HepG2 (cell line): Measurements from ENCODE around the gene CDKN2A. TPM values are rescaled to one million over a fixed set of nuclear protein-coding genes. Genes with fewer than 3 reads are reported as not detected.

Experiments
- ATAC-seq: fragments of 200-7000 bp; cut with Tn5 transposase; 3 replicates; pipeline ENCODE4 v1.9.1; 2020; ENCODE audit warnings: mild to moderate bottlenecking, moderate library complexity
- BruUV-seq: library from RNA; stranded (reverse); fragments of 400-500 nt; replicated peaks from 2 replicates; lab custom pipeline; 2021; lab: Mats Ljungman, UMichigan
- CTCF ChIA-PET: fragments of 300-600 bp; formaldehyde crosslinking; extraction: SDS; loops from one replicate; lab custom pipeline; 2021; ENCODE audit warnings: low total read pairs, inconsistent platforms, low intra/inter-chr PET ratio; lab: Yijun Ruan, JAX
- POLR2A ChIA-PET: fragments of 350-600 bp; sonication (Branson Sonifier 250); formaldehyde crosslinking; loops from one replicate; lab custom pipeline; 2020; ENCODE audit warnings: antibody characterized with exemption, inconsistent platforms; lab: Yijun Ruan, JAX
- DNase-seq: peaks from one replicate; pipeline ENCODE4 v3.0.0-alpha.2; 2015; ENCODE audit warnings: low spot score
- FAIRE-seq: peaks from 3 replicates; lab custom pipeline; 2011; peaks lifted over from hg19 to GRCh38; lab: Jason Lieb, UNC
- H2AFZ ChIP-seq: one replicate; pipeline ENCODE4 v1.6.1; 2011; ENCODE audit warnings: low read length, inconsistent platforms
- H3K27ac ChIP-seq: fragments of 300-600 bp; 3 replicates; pipeline ENCODE4 v1.8.0; 2011; ENCODE audit warnings: mixed run types, mild to moderate bottlenecking, mixed read lengths, low read length, inconsistent platforms; ENCODE audit not compliant: insufficient read depth; ENCODE audit errors: extremely low read length
- H3K27me3 ChIP-seq, 2 experiments: fragments of 200-600 bp in 1 of 2; 2 replicates in 1 of 2; 3 replicates in 1 of 2; pipeline versions ENCODE4 v1.6.0 to v1.8.0; 2011; ENCODE audit warnings: low read length in 2 of 2, mild to moderate bottlenecking in 2 of 2, moderate library complexity in 2 of 2, inconsistent platforms in 1 of 2; ENCODE audit not compliant: insufficient read depth in 2 of 2, control insufficient read depth in 1 of 2
- H3K36me3 ChIP-seq, 2 experiments: fragments of 200-600 bp in 1 of 2; replicated peaks in 1 of 2; 2 replicates in 1 of 2; 3 replicates in 1 of 2; pipeline versions ENCODE4 v1.5.1 to v1.8.0; 2011; ENCODE audit warnings: low read length in 2 of 2, inconsistent platforms in 1 of 2; ENCODE audit not compliant: insufficient read depth in 2 of 2, control insufficient read depth in 1 of 2
- H3K4me1 ChIP-seq: 2 replicates; pipeline ENCODE4 v1.5.1; 2012; ENCODE audit warnings: low read length, inconsistent platforms; ENCODE audit not compliant: insufficient read depth
- H3K4me2 ChIP-seq: 2 replicates; pipeline ENCODE4 v1.6.0; 2011; ENCODE audit warnings: low read depth, low read length, inconsistent platforms
- H3K4me3 ChIP-seq, 3 experiments: fragments of 200-600 bp in 1 of 3; sonication (generic), shearing (Covaris generic) in 1 of 3; replicated peaks in 1 of 3; 2 replicates each; pipeline ENCODE4 v1.5.1; 2011 to 2016; ENCODE audit warnings: low read length in 3 of 3, inconsistent platforms in 2 of 3, low read depth in 2 of 3, mild to moderate bottlenecking in 2 of 3, control low read depth in 1 of 3, mixed read lengths in 1 of 3; ENCODE audit not compliant: insufficient read depth in 1 of 3
- H3K79me2 ChIP-seq: one replicate; pipeline ENCODE4 v1.6.1; 2011; ENCODE audit warnings: low read length, inconsistent platforms; ENCODE audit not compliant: insufficient read depth
- H3K9ac ChIP-seq: 2 replicates; pipeline ENCODE4 v1.6.0; 2011; ENCODE audit warnings: mild to moderate bottlenecking, low read depth, low read length, inconsistent platforms; ENCODE audit not compliant: insufficient read depth
- H3K9me3 ChIP-seq: 2 replicates; pipeline ENCODE4 v1.5.1; 2012; ENCODE audit warnings: mild to moderate bottlenecking, low read length
- H4K20me1 ChIP-seq: 2 replicates; pipeline ENCODE4 v1.6.0; 2011; ENCODE audit warnings: inconsistent platforms, mild to moderate bottlenecking, low read length, moderate library complexity; ENCODE audit not compliant: insufficient read depth
- CCAR2 ChIP-seq: fragments of 200-400 bp; formaldehyde crosslinking; optimal IDR thresholded peaks from 2 replicates; pipeline ENCODE3; 2018; ENCODE audit warnings: low read depth, mild to moderate bottlenecking, low read length, moderate library complexity
- MAFF ChIP-seq: IDR thresholded peaks from 2 replicates; pipeline ENCODE4 v1.6.1; 2011; ENCODE audit warnings: low read depth, low read length, improper control_type of control experiment
- NR2F1 ChIP-seq, 2 experiments: fragments of 450-650 bp in 1 of 2; formaldehyde crosslinking in 1 of 2; IDR thresholded peaks; 2 replicates each; pipeline versions ENCODE4 v1.5.0 to v1.6.1; 2016 to 2020; ENCODE audit warnings: mild to moderate bottlenecking in 1 of 2, missing compliant biosample characterization in 1 of 2, missing genetic modification reagents in 1 of 2, moderate library complexity in 1 of 2
- SOX6 ChIP-seq, 2 experiments: fragments of 450-650 bp in 1 of 2; sonication (generic) in 1 of 2; formaldehyde crosslinking in 1 of 2; IDR thresholded peaks; 2 replicates each; pipeline versions ENCODE4 v1.4.0 to v1.6.1; 2017 to 2020; ENCODE audit warnings: antibody characterized with exemption in 1 of 2, mild to moderate bottlenecking in 1 of 2, missing genetic modification reagents in 1 of 2
- TARDBP ChIP-seq: sonication (generic); formaldehyde crosslinking; IDR thresholded peaks from 2 replicates; pipeline ENCODE4 v1.8.0; 2022; ENCODE audit warnings: mild to moderate bottlenecking, missing genetic modification reagents
- ZNF256 ChIP-seq: sonication (generic); formaldehyde crosslinking; conservative IDR thresholded peaks from 2 replicates; pipeline ENCODE4 v1.4.0; 2020; ENCODE audit warnings: missing genetic modification reagents
- ZNF660 ChIP-seq: sonication (generic); formaldehyde crosslinking; IDR thresholded peaks from 2 replicates; pipeline ENCODE4 v1.5.1; 2020; ENCODE audit warnings: mild to moderate bottlenecking, low read depth, missing genetic modification reagents, borderline replicate concordance
- ZNF674 ChIP-seq: sonication (generic); formaldehyde crosslinking; IDR thresholded peaks from 2 replicates; pipeline ENCODE4 v1.5.0; 2020; ENCODE audit warnings: low read depth, mild to moderate bottlenecking, missing genetic modification reagents
- WGBS: methylation state at CpG from one replicate; pipeline ENCODE4 v1.1.6; 2017; ENCODE audit warnings: low lambda C conversion rate; 5-methylcytosine and 5-hydroxymethylcytosine counted together
- in situ Hi-C: cut with HindIII; loops from 2 replicates; pipeline ENCODE4 v1.10.0; 2017; ENCODE audit warnings: low pct_unique_long_range_greater_than_20kb; ENCODE audit not compliant: extremely low pct_ligation_motif_present
- intact Hi-C: fragments of 100-400 bp; cut with micrococcal nuclease; formaldehyde crosslinking; loops from one replicate; pipeline ENCODE4 v1.10.0; 2022; ENCODE audit not compliant: unreplicated experiment
- polyA plus RNA-seq, 8 experiments: library from polyadenylated mRNA; depleted of rRNA in 3 of 8; stranded (reverse) in 7 of 8; unstranded in 1 of 8; fragments of >200 nt; fragmentation: Illumina TruSeq in 4 of 8; extraction: Trizol in 4 of 8; gene quantifications; 2 replicates each; pipeline versions ENCODE4 v1.2.1 to v1.2.3, GENCODE V29; 2011 to 2016; ENCODE audit warnings: low read depth in 4 of 8, missing spikeins in 1 of 8, mixed read lengths in 1 of 8; ENCODE audit not compliant: insufficient read depth in 1 of 8
- total RNA-seq, 5 experiments: library from RNA; depleted of rRNA; stranded (reverse); fragments of >200 nt; fragmentation: Illumina TruSeq; extraction: Trizol; gene quantifications; 2 replicates each; pipeline ENCODE4 v1.2.3, GENCODE V29; 2016; ENCODE audit warnings: low read depth in 1 of 5
- TF ChIP-seq, protein P1 (sequence below): sonication (generic); formaldehyde crosslinking; conservative IDR thresholded peaks from 2 replicates; pipeline ENCODE4 v1.4.0; 2020; ENCODE audit warnings: mild to moderate bottlenecking, missing genetic modification reagents, moderate library complexity
- TF ChIP-seq, protein P2 (sequence below): IDR thresholded peaks from 2 replicates; pipeline ENCODE4 v1.6.1; 2016; ENCODE audit warnings: control low read depth
- TF ChIP-seq, protein P3 (sequence below): sonication (generic); formaldehyde crosslinking; IDR thresholded peaks from 2 replicates; pipeline ENCODE4 v1.9.0; 2021; ENCODE audit warnings: missing genetic modification reagents, borderline replicate concordance

The CDKN2A gene
- total and polyA plus RNA-seq, 2 of the 13 experiments (the other 11 are each of a cell fraction or from before 2014, with no cell fraction given): 4.2 to 4.8 TPM

DNA sequence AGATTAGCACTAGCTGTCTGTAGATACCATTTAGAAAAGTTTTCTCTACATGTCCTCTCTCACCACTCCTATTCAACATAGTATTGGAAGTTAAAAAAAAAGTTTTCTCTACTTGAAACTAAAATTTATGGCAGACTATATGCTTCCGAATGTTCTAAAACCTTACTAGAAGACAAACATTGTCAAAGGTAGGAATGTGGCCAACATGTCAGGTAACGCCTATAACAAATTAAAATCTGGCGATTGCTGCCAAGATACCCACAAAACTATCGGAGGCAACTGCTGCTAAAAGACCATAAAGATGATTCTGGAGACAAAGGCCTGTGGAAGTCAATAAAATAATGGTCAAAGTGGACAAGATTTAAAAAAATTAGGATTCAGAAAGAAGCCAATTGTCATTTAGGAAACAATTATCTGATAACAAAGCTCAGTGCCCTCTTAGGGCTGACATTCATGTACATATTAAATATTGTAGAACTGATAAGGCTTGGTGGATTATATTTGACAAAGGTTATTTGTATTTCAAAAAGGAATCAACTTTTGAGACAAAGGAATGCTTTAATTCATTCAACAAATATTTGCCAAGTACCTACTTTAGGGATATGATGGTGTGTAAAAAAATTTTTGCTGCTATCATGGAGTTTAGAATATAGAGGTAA, 52.7 kb downstream of the CDKN2A start:
- 48% methylated on average over 4 of the region's 4 CpGs for WGBS
- Histone ChIP-seq H3K4me3 (no peak overlapping the region), H3K36me3 (no peaks in the 10 kb centered on the region), H3K9ac (no peak overlapping the region), H3K27me3 (no peaks in the 10 kb centered on the region)
- no peak for DNase-seq
- no peak for TF ChIP-seq CCAR2
- TF ChIP-seq SOX6 (IDR thresholded peaks at IDR 0.05): no peak
- TF ChIP-seq SOX6 (CRISPR knock-in tag; IDR thresholded peaks at IDR 0.05): no peak
- no peak for TF ChIP-seq NR2F1 (CRISPR knock-in tag; IDR thresholded peaks at IDR 0.05)
- TF ChIP-seq ZNF660: no peak
- no peak for TF ChIP-seq ZNF674 (CRISPR knock-in tag)
- TF ChIP-seq ZNF256 (CRISPR knock-in tag): no peak
- TF ChIP-seq, protein P1, sequence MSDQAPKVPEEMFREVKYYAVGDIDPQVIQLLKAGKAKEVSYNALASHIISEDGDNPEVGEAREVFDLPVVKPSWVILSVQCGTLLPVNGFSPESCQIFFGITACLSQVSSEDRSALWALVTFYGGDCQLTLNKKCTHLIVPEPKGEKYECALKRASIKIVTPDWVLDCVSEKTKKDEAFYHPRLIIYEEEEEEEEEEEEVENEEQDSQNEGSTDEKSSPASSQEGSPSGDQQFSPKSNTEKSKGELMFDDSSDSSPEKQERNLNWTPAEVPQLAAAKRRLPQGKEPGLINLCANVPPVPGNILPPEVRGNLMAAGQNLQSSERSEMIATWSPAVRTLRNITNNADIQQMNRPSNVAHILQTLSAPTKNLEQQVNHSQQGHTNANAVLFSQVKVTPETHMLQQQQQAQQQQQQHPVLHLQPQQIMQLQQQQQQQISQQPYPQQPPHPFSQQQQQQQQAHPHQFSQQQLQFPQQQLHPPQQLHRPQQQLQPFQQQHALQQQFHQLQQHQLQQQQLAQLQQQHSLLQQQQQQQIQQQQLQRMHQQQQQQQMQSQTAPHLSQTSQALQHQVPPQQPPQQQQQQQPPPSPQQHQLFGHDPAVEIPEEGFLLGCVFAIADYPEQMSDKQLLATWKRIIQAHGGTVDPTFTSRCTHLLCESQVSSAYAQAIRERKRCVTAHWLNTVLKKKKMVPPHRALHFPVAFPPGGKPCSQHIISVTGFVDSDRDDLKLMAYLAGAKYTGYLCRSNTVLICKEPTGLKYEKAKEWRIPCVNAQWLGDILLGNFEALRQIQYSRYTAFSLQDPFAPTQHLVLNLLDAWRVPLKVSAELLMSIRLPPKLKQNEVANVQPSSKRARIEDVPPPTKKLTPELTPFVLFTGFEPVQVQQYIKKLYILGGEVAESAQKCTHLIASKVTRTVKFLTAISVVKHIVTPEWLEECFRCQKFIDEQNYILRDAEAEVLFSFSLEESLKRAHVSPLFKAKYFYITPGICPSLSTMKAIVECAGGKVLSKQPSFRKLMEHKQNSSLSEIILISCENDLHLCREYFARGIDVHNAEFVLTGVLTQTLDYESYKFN: no peak
- TF ChIP-seq, protein P2, sequence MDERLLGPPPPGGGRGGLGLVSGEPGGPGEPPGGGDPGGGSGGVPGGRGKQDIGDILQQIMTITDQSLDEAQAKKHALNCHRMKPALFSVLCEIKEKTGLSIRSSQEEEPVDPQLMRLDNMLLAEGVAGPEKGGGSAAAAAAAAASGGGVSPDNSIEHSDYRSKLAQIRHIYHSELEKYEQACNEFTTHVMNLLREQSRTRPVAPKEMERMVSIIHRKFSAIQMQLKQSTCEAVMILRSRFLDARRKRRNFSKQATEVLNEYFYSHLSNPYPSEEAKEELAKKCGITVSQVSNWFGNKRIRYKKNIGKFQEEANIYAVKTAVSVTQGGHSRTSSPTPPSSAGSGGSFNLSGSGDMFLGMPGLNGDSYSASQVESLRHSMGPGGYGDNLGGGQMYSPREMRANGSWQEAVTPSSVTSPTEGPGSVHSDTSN (CRISPR knock-in tag): no peak
- TF ChIP-seq, protein P3, sequence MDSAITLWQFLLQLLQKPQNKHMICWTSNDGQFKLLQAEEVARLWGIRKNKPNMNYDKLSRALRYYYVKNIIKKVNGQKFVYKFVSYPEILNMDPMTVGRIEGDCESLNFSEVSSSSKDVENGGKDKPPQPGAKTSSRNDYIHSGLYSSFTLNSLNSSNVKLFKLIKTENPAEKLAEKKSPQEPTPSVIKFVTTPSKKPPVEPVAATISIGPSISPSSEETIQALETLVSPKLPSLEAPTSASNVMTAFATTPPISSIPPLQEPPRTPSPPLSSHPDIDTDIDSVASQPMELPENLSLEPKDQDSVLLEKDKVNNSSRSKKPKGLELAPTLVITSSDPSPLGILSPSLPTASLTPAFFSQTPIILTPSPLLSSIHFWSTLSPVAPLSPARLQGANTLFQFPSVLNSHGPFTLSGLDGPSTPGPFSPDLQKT (CRISPR knock-in tag): no peak
- TF ChIP-seq TARDBP: no peak
- TF ChIP-seq MAFF: no peak
- TF ChIP-seq, all 625 proteins: peak for 0
- intact Hi-C loops: no loop called here
- ChIA-PET CTCF (no interaction called here), POLR2A (no interaction called here)
- Histone ChIP-seq H3K79me2 (no peaks in the 10 kb centered on the region), H3K27ac (no peak overlapping the region), H3K9me3 (no peaks in the 10 kb centered on the region), H2AFZ (no peak overlapping the region), H4K20me1 (no peaks in the 10 kb centered on the region), H3K4me1 (no peaks in the 10 kb centered on the region), H3K4me2 (no peak overlapping the region)
- in situ Hi-C loops: no loop called here
- ATAC-seq (no peak), FAIRE-seq (no peak)
- no TSS peak for BruUV-seq
